OCI-M1 (cell line): ENCODE results near the gene TMEM207.

ENCODE experiments used
- DNase-seq: peaks from one replicate; lab custom pipeline; 2025; lab: John Stamatoyannopoulos, UW

TMEM207 gene

DNA sequence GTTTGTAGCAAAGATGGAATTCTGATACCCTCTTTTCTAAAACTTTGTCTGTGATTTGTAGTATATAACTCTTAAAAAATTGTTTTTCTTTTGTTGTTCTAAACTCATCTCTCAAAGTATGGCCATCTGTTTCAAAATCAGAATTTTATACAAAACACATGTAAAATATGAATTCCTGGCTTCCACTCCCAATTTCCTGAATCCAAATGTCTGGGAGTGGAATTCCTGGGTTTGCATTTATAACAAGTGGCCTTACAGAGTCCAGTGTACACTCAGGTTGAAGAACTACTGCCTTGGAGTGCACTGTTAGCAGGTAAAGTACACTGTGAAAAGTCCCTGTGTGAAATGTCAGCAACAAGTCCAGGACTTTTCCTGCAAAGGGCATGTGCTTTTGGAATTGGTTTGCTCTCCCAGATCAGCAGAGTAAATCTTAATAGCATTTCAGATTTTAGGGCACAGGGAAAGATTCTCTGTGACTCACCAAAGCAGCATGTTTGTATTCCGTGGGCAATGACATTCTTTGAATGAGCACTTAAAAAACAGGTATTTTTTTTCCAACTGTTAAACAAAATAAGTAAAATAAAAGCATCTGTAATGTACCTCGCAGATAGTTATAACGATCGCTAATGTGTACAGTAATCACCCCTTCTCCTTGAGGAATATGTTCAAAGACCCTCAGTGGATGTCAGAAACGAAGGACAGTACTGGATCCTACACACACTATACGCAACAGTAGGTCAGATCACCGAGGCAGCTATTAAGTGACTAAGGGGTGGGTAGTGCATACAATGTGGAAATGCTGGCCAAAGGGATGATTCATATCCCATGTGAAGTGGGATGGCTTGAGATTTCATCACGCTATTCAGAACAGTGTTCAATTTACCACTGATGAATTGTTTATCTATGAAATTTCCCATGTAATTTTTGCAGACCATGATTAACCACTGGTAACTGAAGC, 63.7 kb downstream of the TMEM207 start:
- DNase-seq = peak; percentile 6

DNA sequence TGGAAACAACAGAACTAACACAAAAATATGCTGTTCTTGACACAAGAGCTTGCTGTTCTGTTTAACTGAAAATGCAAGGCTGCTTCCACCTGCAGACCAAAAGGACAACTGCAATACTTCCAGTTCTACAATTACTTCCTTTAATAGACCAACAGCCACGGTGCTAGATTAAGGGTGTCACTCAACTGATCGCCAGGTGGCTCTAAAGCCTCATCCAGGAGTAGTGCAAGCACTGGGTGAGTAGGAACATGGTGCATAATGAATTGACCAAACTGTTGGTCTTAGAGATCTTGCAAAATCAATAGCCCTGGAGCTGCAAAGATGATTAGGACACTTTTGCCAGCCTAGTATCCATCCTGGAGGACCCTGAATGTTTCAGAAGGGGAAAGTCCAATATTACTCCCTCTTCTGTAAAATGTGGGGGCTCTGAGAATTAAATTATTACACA, 65.4 kb downstream of the TMEM207 start:
- peak; percentile 86 for DNase-seq

GRCh38 chr3:190382082-190382481, 67.6 kb downstream of the TMEM207 start:
- no peak for DNase-seq

DNA sequence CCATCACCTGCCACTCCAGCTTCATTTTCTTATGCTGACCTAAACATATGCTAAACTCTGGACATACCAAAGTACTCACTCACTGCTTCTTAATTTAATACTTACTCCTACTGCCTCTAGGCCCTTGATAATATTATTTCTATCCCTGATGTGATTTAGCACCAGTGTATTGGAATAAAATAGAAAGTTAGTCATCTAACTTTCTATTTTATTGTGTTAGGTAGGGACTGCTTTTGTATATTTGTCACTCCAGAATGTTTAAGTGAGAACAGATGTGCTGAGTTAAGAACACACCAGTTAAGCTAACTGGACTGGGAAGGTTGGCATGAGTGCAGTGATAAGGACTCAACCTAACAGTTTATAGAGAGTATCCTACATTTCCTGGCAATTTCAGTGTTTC, 68.3 kb downstream of the TMEM207 start:
- no peak for DNase-seq

DNA sequence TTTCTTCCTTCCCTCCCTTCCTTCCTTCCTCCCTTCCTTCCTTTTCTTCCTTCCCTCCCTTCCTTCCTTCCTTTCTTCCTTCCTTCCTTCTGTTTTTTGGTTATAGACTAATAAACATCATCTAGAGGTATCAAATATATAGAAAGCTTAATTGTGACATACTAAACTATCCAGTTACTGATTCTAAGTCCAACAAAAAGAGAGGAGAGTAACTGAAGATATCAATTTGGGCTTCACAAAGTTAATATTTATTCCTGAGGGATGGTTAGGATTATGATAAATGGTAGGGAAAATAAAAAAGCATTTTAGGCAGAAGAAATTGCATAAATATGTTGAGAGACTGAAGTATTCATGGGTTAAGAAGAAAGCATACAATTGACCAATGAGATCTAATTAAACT, 69.5 kb downstream of the TMEM207 start:
- no peak for DNase-seq
